Measurements from ENCODE around the gene BDP1.

The BDP1 gene

GRCh38 chr5:71503536-71503935 is 48.1 kb downstream of the BDP1 start:
- no peak for TF ChIP-seq CTCF (IDR thresholded peaks at IDR 0.05)

GRCh38 chr5:71522151-71522550 is 66.7 kb downstream of the BDP1 start:
- TF ChIP-seq CTCF (IDR thresholded peaks at IDR 0.05), result no peak

- no peak for TF ChIP-seq CTCF (IDR thresholded peaks at IDR 0.05)
Measured at GRCh38 chr5:71528206-71528605, 72.8 kb downstream of the BDP1 start.

GRCh38 chr5:71529682-71530081 is 74.2 kb downstream of the BDP1 start:
- no peak for TF ChIP-seq CTCF (IDR thresholded peaks at IDR 0.05)

GRCh38 chr5:71533142-71533541 is 77.7 kb downstream of the BDP1 start:
- TF ChIP-seq CTCF (IDR thresholded peaks at IDR 0.05), result no peak

- no peak for TF ChIP-seq CTCF (IDR thresholded peaks at IDR 0.05)
Measured at GRCh38 chr5:71533615-71534014, 78.2 kb downstream of the BDP1 start.

GRCh38 chr5:71537687-71538086 is 82.2 kb downstream of the BDP1 start:
- TF ChIP-seq CTCF (IDR thresholded peaks at IDR 0.05), result no peak

- TF ChIP-seq CTCF (IDR thresholded peaks at IDR 0.05), result no peak
Measured at GRCh38 chr5:71563161-71563560, 107.7 kb downstream of the BDP1 start.
